Measurements from ENCODE around the gene LANCL1. TPM values are rescaled to one million over a fixed set of nuclear protein-coding genes. Genes with fewer than 3 reads are reported as not detected.
A peak's percentile ranks its signal among the peaks of the same experiment; 100 is the strongest.

Gene LANCL1
- total RNA-seq, 1 experiment from 2014 or later = 49.9 TPM

DNA sequence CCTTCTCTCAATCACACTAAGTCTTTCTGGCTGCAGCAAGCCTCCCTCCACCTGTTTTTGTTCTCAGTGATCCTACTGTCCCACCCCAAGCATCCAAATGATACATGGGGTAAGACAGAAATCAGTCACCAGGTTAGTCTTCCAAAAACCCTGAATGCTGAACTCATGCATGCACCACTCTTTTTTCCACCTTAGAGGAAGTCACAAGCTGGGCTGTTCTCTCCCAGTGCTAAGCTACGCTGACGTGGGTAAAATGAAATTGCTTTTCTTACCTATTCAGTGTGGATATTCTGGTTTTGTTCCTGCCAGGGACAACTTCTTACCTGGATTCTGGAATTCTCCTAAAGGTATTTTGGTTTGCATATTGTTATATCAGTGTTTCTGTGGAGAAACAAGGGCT, 54.2 kb downstream of the LANCL1 start:
- peaks cover 31 to 43% (median 32%) of the 10 kb centered on the region in 3 experiments for H3K36me3 Mint-ChIP-seq (ENCODE audit: insufficient read depth in 1 of 3, low read depth in 3 of 3)
- Histone ChIP-seq H3K27ac (ENCODE audit: insufficient read length, low read depth, low read length) (no peak overlapping the region), H3K18ac (ENCODE audit: insufficient read length, low read depth, low read length) (no peak overlapping the region), H2AK5ac (ENCODE audit: insufficient read length, low read length) (no peak overlapping the region), H2BK15ac (ENCODE audit: low read depth, low read length) (no peak overlapping the region), H3K23ac (ENCODE audit: insufficient read length, low read depth, low read length) (no peak overlapping the region), H2BK20ac (ENCODE audit: low read depth, low read length, poor library complexity, severe bottlenecking) (no peak overlapping the region), H3T11ph (ENCODE audit: low read length) (no peak overlapping the region), H2BK120ac (ENCODE audit: low read depth, low read length, poor library complexity, severe bottlenecking) (no peak overlapping the region), H2BK5ac (ENCODE audit: insufficient read length, low read length) (no peak overlapping the region), H4K8ac (replicated peaks; ENCODE audit: insufficient read length, low read depth, low read length) (no peak overlapping the region), H3K14ac (ENCODE audit: insufficient read depth, low read length) (no peak overlapping the region), H2AFZ (ENCODE audit: low read length) (no peak overlapping the region), H4K5ac (ENCODE audit: insufficient read length, low read depth, low read length) (no peak overlapping the region), H3K4me1 (ENCODE audit: insufficient read depth, low read length) (no peaks in the 10 kb centered on the region), H4K91ac (ENCODE audit: insufficient read length, low read depth, low read length) (no peak overlapping the region), H3K27me3 (ENCODE audit: insufficient read depth, low read length) (no peaks in the 10 kb centered on the region), H3K23me2 (ENCODE audit: insufficient read length, low read depth, low read length, poor library complexity, severe bottlenecking) (no peaks in the 10 kb centered on the region), H4K20me1 (ENCODE audit: control insufficient read depth, insufficient read depth, insufficient read length) (no peaks in the 10 kb centered on the region), H3K56ac (ENCODE audit: insufficient read length, low read depth, low read length) (no peak overlapping the region), H3K4ac (ENCODE audit: low read depth, low read length) (no peak overlapping the region), H3K79me2 (ENCODE audit: insufficient read depth, low read length) (no peaks in the 10 kb centered on the region), H3K79me1 (ENCODE audit: insufficient read depth, low read depth, low read length, poor library complexity, severe bottlenecking) (no peaks in the 10 kb centered on the region), H3K4me2 (ENCODE audit: insufficient read depth, insufficient read length, low read length) (no peak overlapping the region), H3K9me3 (ENCODE audit: control insufficient read depth, low read depth, low read length) (peaks cover 6% of the 10 kb centered on the region), H2BK12ac (ENCODE audit: insufficient read length, low read depth, low read length) (no peak overlapping the region), H3K9ac (ENCODE audit: extremely low read depth, insufficient read length, low read length) (no peak overlapping the region)
- H3K4me1 Mint-ChIP-seq = peaks cover 7% of the 10 kb centered on the region in 2 experiments; a peak in 2 of 4 replicates
- no peak for DNase-seq
- H3K27me3 Mint-ChIP-seq (ENCODE audit: low read depth) = peaks cover under 1% of the 10 kb centered on the region
- TF ChIP-seq, protein P1, sequence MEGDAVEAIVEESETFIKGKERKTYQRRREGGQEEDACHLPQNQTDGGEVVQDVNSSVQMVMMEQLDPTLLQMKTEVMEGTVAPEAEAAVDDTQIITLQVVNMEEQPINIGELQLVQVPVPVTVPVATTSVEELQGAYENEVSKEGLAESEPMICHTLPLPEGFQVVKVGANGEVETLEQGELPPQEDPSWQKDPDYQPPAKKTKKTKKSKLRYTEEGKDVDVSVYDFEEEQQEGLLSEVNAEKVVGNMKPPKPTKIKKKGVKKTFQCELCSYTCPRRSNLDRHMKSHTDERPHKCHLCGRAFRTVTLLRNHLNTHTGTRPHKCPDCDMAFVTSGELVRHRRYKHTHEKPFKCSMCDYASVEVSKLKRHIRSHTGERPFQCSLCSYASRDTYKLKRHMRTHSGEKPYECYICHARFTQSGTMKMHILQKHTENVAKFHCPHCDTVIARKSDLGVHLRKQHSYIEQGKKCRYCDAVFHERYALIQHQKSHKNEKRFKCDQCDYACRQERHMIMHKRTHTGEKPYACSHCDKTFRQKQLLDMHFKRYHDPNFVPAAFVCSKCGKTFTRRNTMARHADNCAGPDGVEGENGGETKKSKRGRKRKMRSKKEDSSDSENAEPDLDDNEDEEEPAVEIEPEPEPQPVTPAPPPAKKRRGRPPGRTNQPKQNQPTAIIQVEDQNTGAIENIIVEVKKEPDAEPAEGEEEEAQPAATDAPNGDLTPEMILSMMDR (conservative IDR thresholded peaks at IDR 0.05) = no peak
- no CpG with 5 or more reads among the region's 2 CpGs for WGBS (ENCODE audit: extremely low coverage, insufficient read length, low lambda C conversion rate)
- 0 out of 7 replicates have a peak overlapping the region, but pooled peaks of 1 of the 3 experiments have one; percentile 26 for H3K27ac Mint-ChIP-seq
- peaks cover 33 to 42% of the 10 kb centered on the region in 2 experiments for H3K9me3 Mint-ChIP-seq
- H3K4me3 Mint-ChIP-seq = no peak overlapping the region

Measured in H9 (cell line).